ENCODE results near the gene TMTC1. TPM values are rescaled to one million over a fixed set of nuclear protein-coding genes. Genes with fewer than 3 reads are reported as not detected.
"Not testable (repeated sequence)": the region's sequence is repeated elsewhere in the genome, so short reads cannot be mapped to it uniquely, and the experiment has no call there.

Gene TMTC1
- 46.2 and 52.9 TPM in 2 replicates for polyA plus RNA-seq (2014; cell fraction: cytosol; rRNA removed)
- 30.7 and 33.1 TPM in 2 replicates for polyA plus RNA-seq (2014; cell fraction: nucleus; rRNA removed)

DNA sequence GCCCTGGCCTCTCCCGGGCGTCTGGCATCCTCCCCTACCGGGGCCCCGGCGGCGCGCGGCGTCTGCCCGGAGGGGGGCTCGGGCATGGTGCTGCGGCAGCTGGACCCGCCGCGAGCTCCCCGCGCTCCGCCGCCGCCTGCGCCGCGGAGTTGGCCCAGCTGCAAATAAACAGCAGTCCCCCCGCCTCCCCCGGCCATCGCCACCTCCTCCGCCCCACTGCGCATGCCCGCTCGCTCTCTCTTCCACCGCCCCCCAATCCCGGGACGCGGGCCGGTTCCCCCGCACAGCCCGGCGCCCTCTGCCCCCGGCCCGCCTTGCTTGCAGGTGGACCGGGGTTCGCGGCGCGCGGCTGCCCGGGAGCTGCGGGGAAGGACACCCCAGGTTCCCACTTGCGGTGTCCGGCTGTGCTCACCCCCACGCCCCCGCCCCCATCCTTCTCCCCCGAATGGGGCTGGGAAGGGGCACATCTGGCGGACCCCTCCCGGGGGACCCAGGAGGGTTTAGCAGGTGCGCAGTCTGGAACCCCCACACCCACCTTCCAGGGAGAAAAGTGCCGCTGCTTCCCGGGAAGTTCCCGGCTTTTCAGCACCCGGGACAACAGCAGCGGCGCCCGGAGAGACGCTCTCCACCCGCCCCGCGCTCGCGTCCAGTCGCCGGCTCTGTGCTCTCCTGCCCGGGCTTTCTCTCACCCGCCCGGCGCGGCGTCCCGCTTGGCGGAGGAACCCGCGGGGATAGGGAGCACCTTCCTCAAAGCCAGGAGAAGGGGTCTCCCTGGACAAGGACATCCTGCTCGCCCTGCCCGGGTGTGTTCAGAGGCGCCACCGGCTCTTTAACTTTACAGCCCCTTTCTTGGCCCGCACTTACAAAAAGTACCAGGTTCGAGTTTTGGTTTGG, at the start of gene TMTC1:
TSS of gene TMTC1 (minus strand) at position 170 of the 894 bp plus-strand sequence. CDS start 191 bp downstream, outside the sequence.
- peak; percentile 82 for DNase-seq (ENCODE audit: low spot score)

DNA sequence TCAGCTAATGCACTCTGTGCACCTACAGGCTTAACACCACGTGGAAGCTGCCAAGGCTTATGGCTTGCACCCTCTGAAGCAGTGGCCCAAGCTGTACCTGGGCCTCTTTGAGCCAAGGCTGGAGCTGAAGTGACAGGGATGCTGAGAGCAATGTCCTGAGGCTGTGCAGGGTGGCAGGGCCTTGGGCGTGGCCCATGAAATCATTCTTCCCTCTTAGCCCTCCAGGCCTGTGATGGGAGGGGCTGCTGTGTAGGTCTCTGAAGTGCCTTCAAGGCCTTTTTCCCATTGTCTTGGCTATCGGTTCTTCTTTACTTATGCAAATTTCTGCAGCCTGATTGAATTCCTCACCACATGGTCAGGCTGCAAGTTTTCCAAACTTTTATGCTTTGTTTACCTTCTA, 47.4 kb upstream of the TMTC1 start:
- DNase-seq (ENCODE audit: low spot score) = no peak

DNA sequence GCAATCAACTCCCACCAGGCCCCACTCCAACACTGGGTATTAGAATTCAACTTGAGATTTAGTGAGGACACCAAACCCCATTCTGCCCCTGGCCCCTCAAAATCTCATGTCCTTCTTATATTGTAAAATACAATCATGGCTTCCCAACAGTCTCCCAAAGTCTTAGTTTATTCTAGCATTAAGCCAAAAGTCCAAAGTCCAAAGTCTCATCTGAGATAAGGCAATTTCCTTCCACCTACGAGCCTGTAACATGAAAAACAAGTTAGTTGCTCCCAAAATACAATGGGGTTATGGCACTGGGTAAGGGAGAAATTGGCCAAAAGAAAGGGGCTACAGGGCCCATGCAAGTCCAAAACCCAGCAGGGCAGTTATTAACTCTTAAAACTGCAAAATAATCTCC, 46.6 kb upstream of the TMTC1 start:
- no peak for DNase-seq (ENCODE audit: low spot score)

DNA sequence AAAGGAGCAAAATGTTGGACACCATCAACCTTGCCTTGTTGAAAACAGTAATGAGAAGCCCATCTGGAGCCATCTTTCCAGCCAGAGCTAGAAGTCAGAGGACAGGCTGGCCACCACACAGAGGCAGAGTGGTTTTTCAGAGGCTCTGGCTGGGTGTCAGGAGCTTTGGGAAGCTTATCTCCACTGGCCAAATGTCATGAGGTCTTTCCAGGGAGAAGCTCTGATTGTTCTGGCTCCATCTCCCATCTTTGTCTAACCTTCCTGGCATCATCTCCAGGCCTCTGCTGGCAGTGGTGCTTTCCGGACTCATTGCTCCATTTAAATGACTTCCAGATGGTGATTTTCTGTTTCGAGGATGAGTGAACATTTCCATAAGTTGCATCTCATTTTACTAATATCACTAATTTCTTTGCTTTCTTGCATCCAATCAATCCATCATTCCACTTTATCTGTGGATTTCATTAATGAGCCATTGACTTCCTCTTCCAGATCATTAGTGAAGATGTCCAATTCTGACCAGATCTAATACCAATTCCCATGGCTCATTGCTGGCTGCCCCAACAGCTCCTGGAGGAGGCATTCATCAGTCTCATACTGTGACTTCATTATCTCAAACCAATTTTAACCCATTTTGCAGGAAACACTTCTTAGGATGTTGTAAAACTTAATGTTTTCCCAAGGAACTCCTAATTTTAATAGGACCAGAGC, 35.3 kb upstream of the TMTC1 start:
- DNase-seq (ENCODE audit: low spot score) = no peak

DNA sequence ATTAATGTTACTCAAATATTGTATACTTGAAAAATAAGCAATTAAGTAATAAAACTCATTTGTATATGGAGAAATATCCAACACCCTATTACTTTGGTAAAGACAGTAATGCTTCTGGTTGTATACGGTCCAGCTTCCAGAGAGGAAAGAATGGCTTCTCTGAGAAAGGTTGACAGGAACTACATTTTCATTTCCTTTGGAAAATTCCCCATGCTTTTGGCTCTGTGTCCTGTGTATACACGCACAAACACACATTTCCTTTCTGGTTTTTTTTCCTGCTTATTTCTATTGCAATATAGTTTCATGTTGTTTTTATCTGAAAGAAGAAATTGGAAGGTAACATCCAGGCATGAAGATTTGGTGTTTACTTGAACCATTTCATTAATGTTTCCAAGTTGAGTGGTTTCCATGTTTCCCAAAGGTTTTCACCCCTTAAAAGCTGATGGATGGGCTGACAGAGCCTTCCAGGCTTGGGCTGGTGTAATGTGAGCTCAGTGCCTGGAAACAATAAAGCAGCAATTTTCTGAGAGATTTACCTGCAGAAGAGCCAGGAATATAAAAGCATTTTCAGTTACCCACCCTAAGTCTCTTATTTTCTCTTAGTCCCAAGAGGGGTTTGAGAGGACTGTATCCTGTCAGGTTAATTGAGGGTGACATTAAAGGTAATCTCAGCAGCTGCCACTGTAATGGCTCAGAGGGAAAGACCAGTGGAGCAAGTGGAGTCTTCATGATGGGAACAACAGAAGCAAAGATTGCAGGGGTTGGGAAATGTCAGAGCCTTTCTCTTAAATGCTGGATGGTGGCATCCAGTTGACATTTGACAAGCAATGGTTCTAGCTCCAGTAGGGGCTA, 33.4 kb upstream of the TMTC1 start:
- DNase-seq (ENCODE audit: low spot score) = peak; percentile 100

DNA sequence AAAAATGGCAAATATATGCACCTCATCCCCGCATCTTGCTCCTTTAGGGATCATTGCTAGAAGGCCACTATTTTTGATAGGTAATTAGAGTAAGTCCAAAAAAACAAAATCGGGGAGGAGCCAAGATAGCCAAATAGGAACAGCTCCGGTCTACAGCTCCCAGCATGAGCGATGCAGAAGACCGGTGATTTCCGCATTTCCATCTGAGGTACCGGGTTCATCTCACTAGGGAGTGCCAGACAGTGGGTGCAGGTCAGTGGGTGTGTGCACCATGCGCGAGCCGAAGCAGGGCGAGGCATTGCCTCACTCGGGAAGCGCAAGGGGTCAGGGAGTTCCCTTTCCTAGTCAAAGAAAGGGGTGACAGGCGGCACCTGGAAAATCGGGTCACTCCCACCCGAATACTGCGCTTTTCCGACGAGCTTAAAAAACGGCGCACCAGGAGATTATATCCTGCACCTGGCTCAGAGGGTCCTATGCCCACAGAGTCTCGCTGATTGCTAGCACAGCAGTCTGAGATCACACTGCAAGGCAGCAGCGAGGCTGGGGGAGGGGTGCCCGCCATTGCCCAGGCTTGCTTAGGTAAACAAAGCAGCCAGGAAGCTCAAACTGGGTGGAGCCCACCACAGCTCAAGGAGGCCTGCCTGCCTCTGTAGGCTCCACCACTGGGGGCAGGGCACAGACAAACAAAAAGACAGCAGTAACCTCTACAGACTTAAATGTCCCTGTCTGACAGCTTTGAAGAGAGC, 26.0 kb upstream of the TMTC1 start:
- DNase-seq (ENCODE audit: low spot score) = not testable (repeated sequence)

DNA sequence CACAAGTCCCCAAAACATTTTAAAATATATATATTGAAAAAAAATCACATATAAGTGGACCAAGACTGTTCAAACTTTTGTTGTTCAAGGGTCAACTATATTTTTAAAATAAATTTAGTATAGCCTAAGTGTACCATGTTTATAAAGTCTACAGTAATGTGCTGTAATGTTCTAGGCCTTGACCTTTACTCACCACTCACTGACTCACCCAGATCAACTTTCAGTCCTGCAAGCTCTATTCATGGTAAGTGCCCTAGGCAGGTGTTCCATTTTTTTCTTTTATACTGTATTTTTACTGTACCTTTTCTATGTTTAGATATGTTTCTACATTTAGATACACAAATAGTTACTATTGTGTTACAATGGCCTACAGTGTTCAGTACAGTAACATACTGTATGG, 23.4 kb upstream of the TMTC1 start:
- no peak for DNase-seq (ENCODE audit: low spot score)

DNA sequence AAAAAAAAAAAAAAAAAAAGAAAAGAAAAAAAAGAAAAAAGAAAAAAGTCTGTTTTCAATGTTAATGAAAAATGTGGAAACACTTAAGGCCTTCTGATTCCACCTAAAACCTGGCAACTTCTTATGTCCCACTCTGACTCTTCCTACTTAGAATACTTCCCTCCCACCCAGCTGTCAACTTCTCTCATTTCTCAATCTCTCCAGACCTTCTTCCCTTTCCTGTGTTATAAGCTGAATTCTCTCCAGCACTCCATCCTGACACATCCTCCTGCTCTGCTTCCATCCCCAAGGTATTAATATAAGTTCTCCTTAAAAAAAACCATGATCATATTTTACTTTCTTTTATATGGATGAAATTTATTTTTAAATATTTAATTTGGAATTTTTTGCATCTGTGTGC, 20.3 kb upstream of the TMTC1 start:
- no peak for DNase-seq (ENCODE audit: low spot score)

DNA sequence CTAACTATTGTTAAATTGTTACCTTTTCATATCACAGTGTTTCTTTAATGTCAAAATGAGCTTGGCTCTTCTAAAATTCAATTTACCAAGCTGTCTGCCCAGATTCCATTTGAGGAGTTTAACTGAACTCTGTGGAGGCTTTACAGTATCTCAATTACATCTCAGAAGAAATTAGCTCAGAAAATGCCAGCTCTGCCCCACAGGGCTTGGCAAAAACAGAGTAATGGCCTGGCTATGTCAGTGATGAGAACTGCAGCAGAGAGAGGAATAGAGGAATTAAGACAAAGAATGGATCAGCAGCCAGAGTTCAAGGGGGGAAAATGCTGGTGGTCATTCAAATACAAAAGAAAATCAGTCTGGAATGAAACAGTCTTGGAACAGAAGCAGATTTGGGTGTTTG, 15.8 kb upstream of the TMTC1 start:
- no peak for DNase-seq (ENCODE audit: low spot score)

DNA sequence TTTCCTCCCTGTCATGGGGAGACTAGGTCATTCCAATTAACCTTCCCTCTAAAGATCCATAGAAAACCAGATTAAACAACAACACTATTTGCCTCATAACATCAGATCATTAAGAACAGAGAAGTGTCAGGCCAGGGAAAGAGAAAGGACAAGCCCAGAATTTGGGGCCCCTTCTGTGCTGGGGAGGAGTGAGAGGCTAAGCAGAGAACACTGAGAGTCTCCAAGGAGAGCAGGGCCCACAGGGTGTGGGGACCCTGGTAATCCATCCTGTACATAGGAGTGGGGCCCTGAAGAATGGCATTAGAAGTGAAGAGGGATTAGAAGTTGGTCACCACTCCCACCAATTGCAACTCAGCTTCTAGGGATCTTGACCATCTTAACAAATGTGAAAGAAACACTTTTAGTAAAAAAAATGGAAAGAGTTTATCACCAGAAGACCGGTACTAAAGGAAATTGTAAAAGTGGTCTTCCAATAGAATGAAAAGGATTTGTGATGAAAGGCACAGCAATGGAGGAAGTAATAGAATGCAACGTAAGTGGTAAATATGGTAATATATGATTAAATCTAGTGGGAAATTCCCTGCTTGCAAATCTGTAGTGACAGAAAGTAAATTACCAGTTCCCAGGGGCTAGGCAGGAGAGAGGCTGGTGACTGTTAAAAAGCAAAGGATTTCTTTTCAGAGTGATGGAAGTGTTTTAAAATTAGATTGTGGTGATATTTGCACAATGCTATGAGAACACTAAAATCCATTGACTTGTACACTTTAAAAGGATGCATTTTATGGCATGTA, 14.0 kb upstream of the TMTC1 start:
- no peak for DNase-seq (ENCODE audit: low spot score)

DNA sequence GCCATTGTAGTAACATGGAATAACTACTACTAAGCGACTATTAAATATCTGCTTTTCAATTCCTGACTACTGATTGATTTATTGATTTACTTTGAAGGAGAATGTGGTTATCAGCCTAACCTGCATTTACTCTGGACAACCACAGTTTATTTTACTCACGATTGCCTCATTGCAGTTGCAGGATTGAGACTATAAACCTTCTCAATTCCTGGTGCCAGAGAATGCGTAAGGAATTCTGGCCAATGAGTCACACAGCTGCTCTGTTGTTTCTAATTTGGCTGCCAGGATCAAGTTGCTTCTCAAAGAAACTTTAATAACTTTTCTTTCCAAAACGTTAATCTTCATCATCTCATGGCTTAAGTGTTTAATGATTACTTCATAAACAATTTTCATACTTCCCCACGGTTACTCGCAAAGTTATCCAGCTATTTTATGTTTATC, 13.1 kb upstream of the TMTC1 start:
- no peak for DNase-seq (ENCODE audit: low spot score)

DNA sequence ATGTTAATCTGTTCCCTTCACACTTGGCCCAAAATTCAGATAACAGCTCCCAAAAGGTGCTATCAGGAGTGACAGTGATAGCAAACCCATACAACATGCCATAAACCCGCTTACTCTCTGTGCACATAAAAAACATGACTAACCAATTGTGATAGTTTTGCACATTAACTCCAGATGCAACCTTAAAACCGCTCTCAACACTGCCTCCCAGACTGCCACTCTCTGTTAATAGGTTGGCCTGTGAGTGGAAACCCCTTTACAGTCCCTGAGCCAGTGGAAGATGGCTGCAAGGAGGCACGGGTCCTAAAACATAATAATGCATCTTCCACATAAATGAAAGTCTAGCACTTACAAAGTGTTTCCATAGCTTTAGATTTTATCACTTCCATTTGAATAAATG, 12.0 kb upstream of the TMTC1 start:
- no peak for DNase-seq (ENCODE audit: low spot score)

DNA sequence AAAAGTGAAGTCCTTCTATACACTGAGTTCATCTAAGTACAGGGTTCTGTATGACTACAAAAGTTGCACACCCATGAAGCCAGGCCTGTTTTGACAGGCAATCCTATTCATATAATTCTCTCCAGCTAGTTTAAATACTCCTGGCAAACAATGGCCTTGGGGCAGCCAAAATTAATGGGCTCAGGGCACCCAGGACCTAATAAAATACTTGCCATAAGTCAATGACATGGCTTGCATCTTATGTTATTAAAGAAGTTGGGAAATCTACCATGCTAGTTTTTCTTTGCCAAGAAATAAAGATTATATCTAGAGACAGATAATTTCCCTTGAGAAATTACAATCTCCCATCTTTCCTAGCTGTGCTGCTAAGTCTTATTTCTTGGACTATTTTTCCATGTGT, 11.1 kb upstream of the TMTC1 start:
- no peak for DNase-seq (ENCODE audit: low spot score)

DNA sequence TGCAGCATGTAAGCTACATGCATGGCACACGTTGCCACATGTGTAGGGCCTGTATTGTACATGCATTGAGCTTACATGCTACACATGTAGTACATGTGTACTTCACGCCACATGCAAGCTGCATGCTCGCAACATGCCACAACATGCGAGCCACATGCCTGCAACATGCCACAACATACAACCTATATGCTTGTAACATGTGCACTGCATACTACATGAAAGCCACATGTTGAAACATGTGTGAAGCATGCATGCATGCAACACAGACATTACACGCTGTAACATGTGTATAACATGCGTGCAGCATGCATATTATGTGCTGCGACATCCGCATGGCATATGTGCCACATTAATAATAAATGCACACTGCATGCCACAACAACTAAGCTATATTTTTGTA, 9.1 kb upstream of the TMTC1 start:
- DNase-seq (ENCODE audit: low spot score) = no peak

DNA sequence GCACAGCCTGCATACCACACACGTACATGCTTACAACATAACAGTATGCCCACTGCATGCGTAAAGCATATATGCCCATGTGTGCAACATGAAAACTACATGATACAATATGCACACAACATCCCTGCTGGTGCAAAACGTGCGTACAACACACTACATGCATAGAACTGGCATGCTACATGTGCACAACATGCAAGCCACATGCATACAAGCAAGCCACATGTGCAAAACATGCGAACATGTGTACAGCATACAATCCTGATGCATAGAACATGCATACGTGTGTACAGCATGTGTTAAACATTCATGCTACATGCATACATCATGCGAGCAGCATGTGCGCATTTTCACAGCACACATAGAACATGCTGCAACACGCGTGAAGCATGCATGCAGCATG, 8.4 kb upstream of the TMTC1 start:
- DNase-seq (ENCODE audit: low spot score) = no peak

DNA sequence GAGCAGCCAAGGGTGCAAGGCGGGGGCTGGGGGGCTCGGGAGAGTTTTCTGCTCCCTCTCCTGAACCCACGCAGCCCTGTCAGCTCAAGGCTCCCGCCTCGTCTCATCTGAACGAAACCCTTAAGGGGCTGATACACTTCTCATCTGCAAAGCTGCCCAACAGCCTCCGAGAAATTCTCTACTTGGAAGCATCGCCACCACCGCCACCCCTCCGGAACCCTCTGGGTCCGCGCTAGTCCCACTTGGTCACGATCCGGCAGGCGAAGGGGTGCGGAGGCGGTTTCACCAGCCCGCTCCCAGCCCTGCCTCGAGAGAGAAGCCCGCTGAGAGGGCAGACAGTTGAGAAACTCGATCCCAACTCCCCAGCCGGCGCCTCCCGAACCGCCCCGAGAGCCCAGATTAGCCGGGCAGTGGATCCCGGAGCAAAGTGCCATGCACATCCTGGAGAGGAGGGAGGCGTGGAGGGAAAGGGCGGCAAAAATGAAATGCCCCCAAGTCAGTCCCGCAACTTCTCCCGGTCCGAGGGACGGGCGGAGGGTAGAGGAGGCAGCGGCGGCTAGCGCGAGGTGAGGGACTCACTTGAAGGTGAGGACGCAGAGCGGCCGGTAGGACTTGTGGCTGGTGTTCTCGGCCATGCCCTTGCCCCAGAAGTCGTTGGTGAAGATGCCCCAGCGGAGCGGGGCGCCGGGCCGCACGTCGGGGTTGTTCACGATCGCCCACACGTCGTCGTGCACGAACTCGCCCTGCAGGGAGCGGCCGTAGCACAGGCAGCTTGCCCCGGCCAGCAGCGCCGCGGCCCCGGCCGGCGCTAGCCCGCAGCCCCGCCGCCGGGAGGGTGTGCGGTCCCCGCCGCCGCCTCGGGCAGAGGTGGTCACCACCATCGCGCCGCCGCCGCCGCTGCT, 620 bp downstream of the TMTC1 start:
- DNase-seq (ENCODE audit: low spot score) = peak; percentile 62

DNA sequence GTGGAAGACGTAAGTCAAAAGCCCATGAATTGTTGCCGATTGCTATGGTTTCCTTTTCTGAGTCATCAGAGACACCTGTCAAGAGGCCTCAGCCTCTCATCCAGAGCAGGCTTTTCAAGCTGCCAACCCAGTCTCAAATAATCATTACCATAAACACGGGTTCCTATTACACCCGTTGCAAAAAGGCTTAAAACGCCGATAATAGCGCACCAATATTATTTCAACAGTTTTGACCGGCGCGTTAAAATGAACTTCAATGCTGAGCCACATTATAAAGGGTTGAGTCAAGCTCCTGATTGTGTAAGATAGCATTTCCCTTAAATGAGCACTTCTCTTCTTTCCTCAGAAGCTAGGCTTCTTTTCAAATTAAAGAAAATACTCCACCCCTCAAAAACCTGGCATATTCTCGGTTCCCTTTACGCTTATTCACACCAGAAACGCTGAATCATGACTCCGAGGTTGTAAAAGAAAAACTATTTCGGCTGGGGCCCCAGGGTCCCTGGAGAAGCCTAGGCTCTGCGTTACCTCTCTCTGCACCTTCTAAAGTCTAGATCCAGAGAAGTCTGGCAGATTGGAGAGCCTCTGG, 1.4 kb downstream of the TMTC1 start:
- DNase-seq (ENCODE audit: low spot score) = peak; percentile 20

DNA sequence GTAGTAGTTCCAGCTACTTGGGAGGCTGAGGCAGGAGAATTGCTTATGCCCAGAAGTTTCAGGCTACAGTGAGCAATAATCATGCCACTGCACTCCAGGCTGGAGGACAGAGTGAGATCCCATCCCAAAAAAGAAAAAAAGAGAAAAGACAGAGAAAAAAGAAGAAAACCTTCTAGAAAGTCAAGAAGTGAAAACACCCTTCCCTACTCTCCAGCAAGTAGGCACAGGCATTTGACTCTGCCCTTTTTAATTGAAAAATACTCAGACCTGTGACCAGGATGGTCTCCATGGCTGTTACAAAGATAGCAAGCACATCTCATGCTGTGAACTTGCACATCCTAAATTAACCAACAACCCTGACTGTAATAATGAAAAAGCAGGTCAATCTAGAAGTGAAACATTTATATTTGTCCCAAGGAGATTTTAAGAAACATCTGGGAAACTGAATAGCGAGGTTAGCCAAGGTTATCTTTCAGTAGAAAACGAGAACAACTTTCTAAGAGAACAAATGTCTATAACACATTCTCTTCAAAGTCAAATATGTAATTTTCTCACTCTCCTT, 2.0 kb downstream of the TMTC1 start:
- no peak for DNase-seq (ENCODE audit: low spot score)

Measured in SK-N-DZ (cell line).